GM19193 (cell line): Measurements from ENCODE around the gene XRCC5.

ENCODE experiments used
- POLR2A ChIP-seq: IDR thresholded peaks from 4 replicates; pipeline ENCODE4 v1.6.1; 2011; ENCODE audit not compliant: insufficient read depth, insufficient read length; ENCODE audit errors: extremely low read depth

Gene XRCC5

GRCh38 chr2:216188956-216189355 is 79.8 kb downstream of the XRCC5 start:
- no peak for TF ChIP-seq POLR2A

GRCh38 chr2:216189410-216189809 is 80.3 kb downstream of the XRCC5 start:
- no peak for TF ChIP-seq POLR2A

GRCh38 chr2:216192181-216192580 is 83.0 kb downstream of the XRCC5 start:
- no peak for TF ChIP-seq POLR2A

- no peak for TF ChIP-seq POLR2A
Measured at GRCh38 chr2:216192931-216193330, 83.8 kb downstream of the XRCC5 start.

- TF ChIP-seq POLR2A, result no peak
Measured at GRCh38 chr2:216194013-216194412, 84.9 kb downstream of the XRCC5 start.

- TF ChIP-seq POLR2A, result no peak
Measured at GRCh38 chr2:216194561-216194960, 85.4 kb downstream of the XRCC5 start.

- TF ChIP-seq POLR2A, result no peak
Measured at GRCh38 chr2:216195565-216196029, 86.4 kb downstream of the XRCC5 start.

- TF ChIP-seq POLR2A, result no peak
Measured at GRCh38 chr2:216201692-216202306, 92.7 kb downstream of the XRCC5 start.

- TF ChIP-seq POLR2A, result no peak
Measured at GRCh38 chr2:216202626-216203250, 93.6 kb downstream of the XRCC5 start.

GRCh38 chr2:216205486-216205885 is 96.3 kb downstream of the XRCC5 start:
- TF ChIP-seq POLR2A, result no peak

GRCh38 chr2:216206041-216206703 is 97.0 kb downstream of the XRCC5 start:
- TF ChIP-seq POLR2A, result no peak

- TF ChIP-seq POLR2A, result no peak
Measured at GRCh38 chr2:216206821-216207220, 97.7 kb downstream of the XRCC5 start.

GRCh38 chr2:216210701-216211540 is 101.8 kb downstream of the XRCC5 start:
- no peak for TF ChIP-seq POLR2A

GRCh38 chr2:216211614-216212145 is 102.5 kb downstream of the XRCC5 start:
- TF ChIP-seq POLR2A, result no peak

- no peak for TF ChIP-seq POLR2A
Measured at GRCh38 chr2:216214768-216215167, 105.6 kb downstream of the XRCC5 start.

- no peak for TF ChIP-seq POLR2A
Measured at GRCh38 chr2:216215658-216216390, 106.7 kb downstream of the XRCC5 start.
